Activated CD4-positive, alpha-beta T cell treated with anti-CD3 and anti-CD28 coated beads for 1 hour (primary cell): Measurements from ENCODE around the gene ZSWIM1.

Experiments used
- DNase-seq: peaks from one replicate; pipeline ENCODE4 v3.0.0-alpha.2; 2020

Gene ZSWIM1

GRCh38 chr20:45880988-45881788, at the start of gene ZSWIM1:
TSS of gene ZSWIM1 (plus strand) at chr20:45881227. CDS start at chr20:45882593, 1,366 bp downstream.
- peak; percentile 97 for DNase-seq

DNA sequence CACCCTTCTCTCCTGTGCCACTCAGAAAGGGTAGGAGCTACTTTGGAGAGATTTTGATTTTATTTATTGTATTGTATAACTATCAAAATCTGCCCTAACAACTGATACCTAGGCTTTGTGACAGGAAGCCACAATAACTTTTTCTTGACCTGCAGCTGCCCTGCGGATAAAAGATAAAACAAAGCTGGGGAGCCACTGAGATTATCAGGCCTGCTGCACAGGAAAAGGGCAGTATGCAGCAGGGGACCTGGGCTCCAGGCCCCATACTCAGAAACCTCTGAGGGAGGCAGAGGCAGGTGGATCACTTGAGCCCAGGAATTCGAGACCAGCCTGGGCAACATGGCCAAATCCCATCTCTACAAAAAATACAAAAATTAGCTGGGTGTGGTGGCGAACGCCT, 48.4 kb upstream of the ZSWIM1 start:
- DNase-seq: no peak

DNA sequence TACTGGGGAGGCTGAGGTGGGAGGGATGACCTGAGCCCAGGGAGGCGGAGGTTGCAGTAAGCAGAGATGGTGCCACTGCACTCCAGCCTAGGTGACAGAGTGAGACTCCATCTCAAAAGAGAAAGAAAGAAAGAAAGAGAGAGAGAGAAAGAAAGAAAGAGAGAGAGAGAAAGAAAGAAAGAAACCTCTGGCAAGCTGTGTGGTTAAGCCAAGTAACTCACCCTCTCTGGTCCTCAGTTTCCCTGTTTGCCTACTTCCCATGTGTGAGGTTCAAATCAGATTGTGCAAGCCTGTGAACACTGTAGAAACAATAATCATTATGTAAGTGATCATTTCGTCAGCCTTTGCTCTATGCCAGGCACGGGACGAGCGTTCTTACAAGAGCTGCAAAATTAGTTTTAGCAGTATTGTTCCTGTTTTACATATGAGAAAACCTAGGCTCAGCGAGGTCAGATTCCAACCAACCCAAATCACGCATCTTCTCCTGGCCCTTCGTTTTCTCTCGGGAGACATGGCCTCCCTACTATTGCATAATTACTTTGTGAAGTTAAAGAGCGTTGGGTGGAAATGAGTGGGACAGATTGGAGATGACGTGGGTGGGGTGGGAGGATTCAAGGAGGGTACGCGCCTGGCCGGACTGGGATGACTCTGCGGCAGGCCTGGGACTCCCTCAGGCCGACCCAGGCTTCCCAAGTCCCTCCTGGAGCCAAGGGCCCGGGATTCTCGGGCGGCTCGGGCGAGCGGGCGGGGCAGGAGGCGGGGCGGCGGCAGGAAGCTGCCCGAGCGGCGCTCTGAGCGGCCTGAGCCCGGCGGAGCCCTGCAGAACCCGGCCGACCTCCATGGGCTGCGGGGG, 47.8 kb upstream of the ZSWIM1 start, which contains the start of gene SNX21:
SNX21 (plus strand) TSS at position 770 of the 853 bp plus-strand sequence. CDS start 121 bp downstream, outside the sequence.
- DNase-seq: no peak

DNA sequence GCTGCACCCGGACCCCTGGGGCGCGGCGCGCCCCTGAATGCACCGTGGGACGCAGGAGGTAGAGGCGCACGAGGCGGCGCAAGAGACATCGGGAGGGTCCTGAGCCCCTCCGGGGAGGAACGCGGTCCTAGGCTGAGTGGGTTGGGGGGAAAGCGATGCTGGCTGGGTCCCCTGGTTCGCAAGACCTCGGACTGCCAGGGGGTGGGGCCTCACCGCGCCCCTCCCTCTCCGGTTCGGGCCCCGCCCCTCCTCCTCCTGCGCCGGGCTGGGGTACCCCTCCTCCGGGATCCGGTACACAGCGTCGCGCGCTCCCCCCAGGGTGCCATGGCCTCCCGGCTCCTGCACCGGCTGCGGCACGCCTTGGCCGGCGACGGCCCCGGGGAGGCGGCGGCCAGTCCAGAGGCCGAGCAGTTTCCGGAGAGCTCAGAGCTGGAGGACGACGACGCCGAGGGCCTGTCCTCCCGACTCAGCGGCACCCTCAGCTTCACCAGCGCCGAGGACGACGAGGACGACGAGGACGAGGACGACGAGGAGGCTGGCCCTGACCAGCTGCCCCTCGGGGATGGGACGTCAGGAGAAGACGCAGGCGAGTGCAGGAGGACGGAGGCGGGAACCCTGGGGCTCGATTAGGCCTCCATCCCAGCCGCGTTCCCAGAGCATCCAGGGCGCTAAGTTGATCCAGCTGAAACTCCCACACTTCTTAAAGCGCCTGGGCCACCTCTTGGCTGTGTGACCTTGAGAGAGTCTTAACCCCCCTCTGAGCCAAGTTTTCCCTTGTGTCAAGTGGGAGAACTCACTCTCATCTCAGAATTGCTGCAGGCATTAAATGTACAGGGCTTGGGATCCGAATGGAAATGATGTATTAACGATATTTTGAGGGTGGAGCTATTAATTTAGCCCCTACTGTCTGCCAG, 46.9 kb upstream of the ZSWIM1 start:
- peak; percentile 18 for DNase-seq

DNA sequence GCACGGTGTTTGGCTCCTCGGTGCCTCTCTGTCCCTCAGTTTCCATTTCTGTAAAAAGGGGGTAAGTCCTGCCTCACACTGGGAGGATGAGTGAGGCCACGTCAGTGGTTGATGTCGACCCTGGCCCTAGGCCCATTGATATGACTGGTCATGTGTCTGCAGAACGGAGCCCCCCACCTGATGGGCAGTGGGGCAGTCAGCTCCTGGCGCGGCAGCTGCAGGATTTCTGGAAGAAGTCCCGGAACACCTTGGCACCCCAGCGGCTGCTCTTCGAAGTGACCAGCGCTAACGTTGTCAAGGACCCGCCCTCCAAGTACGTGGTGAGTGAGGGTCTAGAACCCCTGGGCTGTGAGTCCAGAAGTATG, 46.2 kb upstream of the ZSWIM1 start:
- DNase-seq: no peak

GRCh38 chr20:45835329-45835765, 45.7 kb upstream of the ZSWIM1 start:
- DNase-seq: no peak

DNA sequence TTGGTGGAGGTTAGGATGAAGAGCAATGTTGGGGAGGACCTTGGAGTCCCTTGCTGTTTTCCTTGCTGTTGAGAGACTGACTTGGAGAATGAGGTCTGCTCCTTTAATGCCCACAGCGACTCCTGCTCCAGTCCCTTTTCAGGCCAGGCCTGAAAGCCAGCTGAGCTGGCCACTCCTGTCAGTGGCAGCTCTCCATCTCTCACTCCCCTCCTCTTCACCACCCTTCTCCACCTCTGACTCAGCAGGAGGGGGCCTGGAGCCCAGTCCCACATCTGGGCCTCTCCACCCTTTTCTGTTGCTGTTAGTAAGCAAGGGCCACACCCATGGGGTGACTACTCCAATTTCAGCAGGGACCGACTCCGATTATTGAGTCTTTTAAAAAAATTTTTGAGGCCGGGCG, 45.2 kb upstream of the ZSWIM1 start:
- no peak for DNase-seq

DNA sequence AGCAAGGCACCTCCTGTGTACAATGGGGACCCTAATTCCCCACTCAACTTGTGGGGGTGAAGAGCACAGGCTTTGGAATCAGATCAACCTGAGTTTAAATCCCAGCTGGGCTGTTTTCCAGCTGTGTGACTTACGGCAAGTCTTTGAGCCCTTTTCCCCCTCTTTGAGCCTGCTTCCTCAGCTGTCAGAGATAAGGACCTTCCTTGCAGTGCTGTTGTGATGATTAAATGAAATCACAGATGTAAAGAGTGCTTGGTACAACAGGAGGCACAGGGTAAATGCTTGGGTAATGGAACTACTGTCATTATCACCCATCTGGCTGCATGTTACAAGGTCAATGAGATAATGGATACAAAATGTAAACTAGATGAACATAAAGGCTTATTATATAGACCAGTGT, 44.2 kb upstream of the ZSWIM1 start:
- no peak for DNase-seq

DNA sequence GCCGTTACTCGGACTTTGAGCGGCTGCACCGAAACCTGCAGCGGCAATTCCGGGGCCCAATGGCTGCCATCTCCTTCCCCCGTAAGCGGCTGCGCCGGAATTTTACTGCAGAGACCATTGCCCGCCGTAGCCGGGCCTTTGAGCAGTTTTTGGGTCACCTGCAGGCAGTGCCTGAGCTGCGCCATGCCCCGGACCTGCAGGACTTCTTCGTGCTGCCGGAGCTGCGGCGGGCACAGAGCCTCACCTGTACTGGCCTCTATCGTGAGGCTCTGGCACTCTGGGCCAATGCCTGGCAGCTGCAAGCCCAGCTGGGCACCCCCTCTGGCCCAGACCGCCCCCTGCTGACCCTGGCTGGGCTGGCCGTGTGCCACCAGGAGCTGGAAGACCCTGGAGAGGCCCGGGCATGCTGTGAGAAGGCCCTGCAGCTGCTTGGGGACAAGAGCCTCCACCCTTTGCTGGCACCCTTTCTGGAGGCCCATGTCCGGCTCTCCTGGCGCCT, 40.3 kb upstream of the ZSWIM1 start:
- no peak for DNase-seq

DNA sequence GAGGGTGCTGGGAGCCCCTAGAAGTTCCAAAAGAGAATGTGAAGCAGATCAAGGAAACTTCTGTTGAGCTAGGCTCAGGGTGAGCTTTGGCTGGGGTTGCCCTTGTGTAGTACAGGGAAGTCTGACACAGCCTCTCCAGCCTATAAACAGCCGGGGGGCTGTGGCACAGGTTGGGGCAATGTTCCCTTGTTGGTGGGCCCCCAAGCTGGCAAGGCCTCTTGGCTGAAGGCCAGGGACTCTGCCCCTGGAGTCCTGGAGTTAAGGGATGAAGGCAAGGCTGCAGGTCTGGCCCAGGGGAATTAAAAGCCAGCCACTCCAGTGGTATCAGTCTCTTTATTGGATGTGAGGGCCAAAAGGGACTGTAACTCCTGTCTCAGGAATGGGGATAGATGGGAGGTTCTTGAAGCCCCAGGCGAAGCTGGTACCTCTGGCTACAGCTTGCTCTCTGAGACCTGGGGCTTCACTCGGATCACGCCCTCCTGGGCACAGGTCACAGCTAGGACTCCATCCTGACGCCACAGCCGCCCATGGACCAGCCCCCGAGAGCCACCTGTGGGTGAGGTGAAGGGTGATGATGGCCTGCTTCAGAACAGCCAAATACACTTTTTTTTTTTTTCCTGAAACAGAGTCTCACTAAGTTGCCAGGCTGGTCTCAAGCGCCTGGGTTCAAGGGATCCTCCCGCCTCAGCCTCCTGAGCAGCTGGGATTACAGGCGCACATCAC, 39.5 kb upstream of the ZSWIM1 start:
- no peak for DNase-seq

- no peak for DNase-seq
These were observed 38.7 kb upstream of the ZSWIM1 start for GRCh38 chr20:45842169-45842812.

DNA sequence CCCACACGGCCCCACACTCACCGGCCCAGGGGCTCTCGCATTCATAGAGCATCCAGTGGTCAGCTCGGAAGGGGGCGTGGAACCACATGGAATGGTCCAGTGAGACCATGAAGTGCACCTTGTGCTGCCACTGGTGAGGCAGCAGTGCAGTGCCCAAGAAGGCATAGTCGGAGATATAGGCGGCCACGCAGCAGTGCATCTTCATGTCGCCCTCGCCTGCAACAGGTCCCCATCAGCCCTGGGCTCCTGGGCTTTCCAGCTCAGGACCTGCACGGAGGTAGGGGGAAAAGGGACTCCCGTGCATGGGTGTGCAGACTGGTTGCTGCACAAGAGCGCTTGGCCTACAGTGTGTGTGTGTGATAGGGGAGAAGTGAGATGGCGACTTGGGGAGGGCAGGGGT, 37.5 kb upstream of the ZSWIM1 start:
- DNase-seq: no peak

DNA sequence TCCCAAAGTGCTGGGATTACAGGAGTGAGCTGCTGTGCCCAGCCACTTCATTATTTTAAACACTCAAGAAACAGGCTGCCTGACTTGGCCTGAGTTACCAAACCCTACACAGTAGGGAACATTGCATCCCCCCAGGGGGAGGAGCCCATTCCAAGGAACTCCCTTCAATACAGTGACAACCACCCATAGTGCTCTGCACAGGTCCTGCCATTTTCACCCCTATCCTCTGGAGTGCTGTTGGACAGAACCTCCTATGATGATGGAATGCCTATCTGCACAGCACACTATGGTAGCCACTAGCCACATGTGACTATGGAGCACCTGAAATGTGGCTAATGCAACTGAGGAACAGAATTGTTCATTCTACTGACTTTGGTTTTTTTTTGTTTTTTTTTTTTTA, 35.6 kb upstream of the ZSWIM1 start:
- DNase-seq: no peak

DNA sequence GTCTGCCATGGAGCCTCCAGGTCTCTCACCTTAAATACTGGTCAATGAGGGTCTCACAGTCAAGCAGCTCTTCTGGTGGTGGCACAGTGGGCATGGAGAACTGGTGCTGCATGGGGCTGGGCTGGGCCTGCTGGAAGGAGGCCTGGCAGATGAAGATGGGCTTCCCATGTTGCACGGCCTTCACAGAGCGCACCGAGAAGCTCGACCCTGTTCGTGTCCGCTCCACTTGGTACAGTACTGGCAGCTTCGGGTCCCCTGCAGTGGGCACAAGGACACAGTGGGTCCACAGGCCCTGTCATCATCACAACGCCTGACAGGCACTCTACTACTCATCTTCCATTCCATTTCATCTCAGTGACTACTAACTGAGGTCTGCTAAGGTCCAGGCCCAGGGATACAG, 32.6 kb upstream of the ZSWIM1 start:
- DNase-seq: no peak

DNA sequence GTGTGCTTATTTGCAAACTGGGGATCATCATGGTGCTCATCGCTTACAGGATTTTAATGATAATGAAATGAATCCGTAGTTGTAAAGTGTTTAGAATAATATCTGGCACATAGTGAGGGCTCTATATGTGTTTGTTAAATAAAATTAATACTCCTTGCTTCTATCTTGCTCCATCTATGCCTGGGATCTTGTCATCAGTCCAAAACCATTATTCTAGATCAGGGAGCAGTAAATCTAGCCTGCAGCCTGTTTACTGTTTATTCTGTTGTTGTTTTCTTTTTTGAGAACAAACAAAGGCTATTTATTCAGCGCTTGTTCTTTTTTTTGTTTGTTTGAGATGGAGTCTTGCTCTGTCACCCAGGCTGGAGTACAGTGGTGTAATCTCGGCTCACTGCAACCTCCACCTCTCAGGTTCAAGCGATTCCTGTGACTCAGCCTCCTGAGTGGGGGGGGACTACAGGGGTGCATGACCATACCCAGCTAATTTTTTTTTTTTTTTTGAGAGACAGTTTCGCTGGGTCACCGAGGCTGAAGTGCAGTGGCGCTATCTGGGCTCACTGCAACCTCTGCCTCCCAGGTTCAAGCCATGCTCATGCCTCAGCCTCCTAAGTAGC, 32.0 kb upstream of the ZSWIM1 start:
- DNase-seq: no peak

DNA sequence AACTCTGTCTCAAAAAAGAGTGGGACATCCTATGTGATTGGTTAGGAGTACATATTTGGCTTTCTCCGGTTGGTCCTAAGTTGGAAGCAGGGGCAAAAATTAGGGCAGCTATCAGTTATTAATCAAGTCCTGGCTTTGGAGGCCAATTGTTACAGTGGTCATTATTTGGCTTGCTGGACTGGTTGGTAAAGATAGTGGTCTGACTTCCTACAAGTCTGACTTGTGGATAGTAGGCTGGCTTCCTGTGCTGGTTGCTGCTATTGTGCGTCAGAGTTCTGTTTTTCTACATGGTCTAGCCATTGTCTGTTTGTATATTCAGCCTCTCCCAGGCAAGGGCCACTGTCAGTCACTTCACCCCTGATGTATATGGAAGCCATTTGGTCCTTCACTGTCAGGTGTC, 30.8 kb upstream of the ZSWIM1 start:
- DNase-seq: no peak

DNA sequence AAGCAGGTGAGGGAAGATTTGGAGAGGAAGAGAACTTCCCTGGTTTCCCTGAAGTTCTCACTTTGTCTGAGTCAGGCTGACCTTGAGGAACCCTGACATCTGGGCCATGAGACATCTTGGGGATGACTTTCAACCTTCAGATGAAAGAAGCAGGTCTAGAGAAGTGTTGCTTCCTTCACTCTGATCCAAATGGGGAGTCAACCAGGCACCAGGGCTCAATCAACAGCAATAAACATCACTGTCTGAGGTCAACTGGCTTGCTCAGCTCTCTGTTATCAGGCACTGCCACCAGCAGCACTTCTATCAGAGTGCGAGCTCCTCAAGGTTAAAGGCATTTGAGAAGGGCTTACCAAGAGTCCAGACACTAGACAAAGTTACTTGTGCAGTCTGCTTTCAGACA, 30.1 kb upstream of the ZSWIM1 start:
- DNase-seq: no peak

DNA sequence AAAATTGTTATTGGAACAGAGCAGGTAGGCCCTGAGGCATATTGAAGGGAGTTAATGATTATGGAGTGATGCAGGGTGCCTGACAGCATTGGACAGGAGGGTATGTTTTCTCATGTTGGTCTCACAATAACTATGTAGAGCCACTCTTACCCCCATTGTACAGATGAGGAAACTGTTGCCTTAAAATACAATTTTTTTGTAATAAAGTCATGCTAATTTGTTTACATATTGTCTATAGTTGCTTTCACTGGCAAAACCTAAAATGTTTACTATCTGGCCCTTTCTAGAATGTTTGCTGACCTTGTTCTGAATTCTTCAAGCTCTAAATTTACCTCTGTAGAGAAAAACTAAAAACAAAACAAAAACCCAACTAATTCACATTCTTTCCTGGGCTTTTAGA, 29.5 kb upstream of the ZSWIM1 start:
- DNase-seq: no peak

- no peak for DNase-seq
These were observed 28.7 kb upstream of the ZSWIM1 start for GRCh38 chr20:45852326-45852725.

DNA sequence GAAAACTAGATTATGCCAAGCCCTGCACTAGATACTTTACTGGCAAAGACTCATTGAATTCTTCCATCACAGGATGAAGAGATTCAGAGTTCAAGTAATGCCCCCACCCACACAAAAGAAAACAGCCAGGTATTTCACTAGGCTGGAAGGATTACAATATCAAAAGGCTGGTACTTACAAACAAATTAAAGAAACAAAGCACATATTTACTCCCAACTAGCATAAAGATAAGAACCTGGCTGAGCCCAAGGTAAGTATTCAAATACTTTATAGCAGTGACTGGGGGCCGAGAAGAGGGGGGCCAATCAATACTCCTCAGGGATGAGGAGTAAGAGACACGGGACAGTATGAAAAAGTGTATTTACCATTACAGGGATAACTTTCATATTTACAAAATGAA, 27.5 kb upstream of the ZSWIM1 start:
- DNase-seq: no peak
